Suprapubic skin (tissue), 4 donors: ENCODE results near the gene NEURL4.

Experiments
- CTCF ChIP-seq, 2 donors: fragments of 200-600 bp in 1 of 2; fragments of 450-650 bp in 1 of 2; sonication (generic) in 1 of 2; IDR thresholded peaks; one replicate each; pipeline ENCODE4 v1.5.1; 2016 to 2019; ENCODE audit warnings: antibody characterized with exemption in 2 of 2, mild to moderate bottlenecking in 1 of 2, moderate library complexity in 1 of 2
- EP300 ChIP-seq: sonication (generic); formaldehyde crosslinking; IDR thresholded peaks from one replicate; pipeline ENCODE4 v1.6.1; 2017; ENCODE audit warnings: antibody characterized with exemption
- POLR2A ChIP-seq, 2 donors: fragments of 450-650 bp; IDR thresholded peaks; one replicate each; pipeline ENCODE4 v1.6.1; 2017; ENCODE audit warnings: antibody characterized with exemption in 2 of 2, mild to moderate bottlenecking in 2 of 2, moderate library complexity in 2 of 2
- POLR2AphosphoS5 ChIP-seq, 3 donors: sonication (generic); formaldehyde crosslinking; IDR thresholded peaks; one replicate each; pipeline ENCODE4 v1.6.1; 2017; ENCODE audit warnings: antibody characterized with exemption in 3 of 3

- TF ChIP-seq POLR2A (IDR thresholded peaks at IDR 0.05) (no peak), CTCF (IDR thresholded peaks at IDR 0.05) (no peak), EP300 (no peak), POLR2AphosphoS5 (IDR thresholded peaks at IDR 0.05) (no peak)
These were observed 46.3 kb downstream of the NEURL4 start for GRCh38 chr17:7282752-7283321.
